Umbilical cord (tissue), 2 donors: ENCODE data around the gene TRO. TPM values are rescaled to one million over a fixed set of nuclear protein-coding genes. Genes with fewer than 3 reads are reported as not detected.

Experiments
- DNase-seq: peaks from one replicate; pipeline ENCODE4 v3.0.0-alpha.2; 2015; ENCODE audit warnings: low spot score
- total RNA-seq: library from RNA; depleted of rRNA; stranded (reverse); fragments of >200 nt; gene quantifications from one replicate; pipeline ENCODE4 v1.2.3, GENCODE V29; 2014; ENCODE audit warnings: low replicate concordance; ENCODE audit not compliant: insufficient read depth

Gene TRO
- total RNA-seq, 1 donor from 2014 or later, result 34.2 TPM

GRCh38 chrX:54950730-54951375 lies 30.2 kb downstream of the TRO start:
- no peak for DNase-seq

- DNase-seq, result no peak
Measured at GRCh38 chrX:54961750-54962149, 41.1 kb downstream of the TRO start.

- DNase-seq, result no peak
Measured at GRCh38 chrX:54964766-54965497, 44.3 kb downstream of the TRO start.

- DNase-seq, result no peak
Measured at GRCh38 chrX:54977387-54977786, 56.8 kb downstream of the TRO start.

- DNase-seq, result no peak
Measured at GRCh38 chrX:54978448-54978847, 57.8 kb downstream of the TRO start.

GRCh38 chrX:54979432-54979831 lies 58.8 kb downstream of the TRO start:
- no peak for DNase-seq

- DNase-seq, result no peak
Measured at GRCh38 chrX:54980334-54980733, 59.7 kb downstream of the TRO start.

Other genes with a start within 250 kb of the TRO start
- gene ITIH6, start 122.6 kb upstream of the TRO start, total RNA-seq, result 0.48 TPM
- gene MAGED2, start 113.1 kb upstream of the TRO start, total RNA-seq, result 443 TPM
- gene PFKFB1, start 73.4 kb downstream of the TRO start, total RNA-seq, result not detected
- 4.3 TPM for gene APEX2, start 79.5 kb downstream of the TRO start, total RNA-seq
- gene ALAS2, start 110.2 kb downstream of the TRO start, total RNA-seq, result 160 TPM
- not detected for gene PAGE2B, start 154.2 kb downstream of the TRO start, total RNA-seq
- not detected for gene PAGE2, start 168.2 kb downstream of the TRO start, total RNA-seq